DMS114 treated with DMSO at 0.1 percent for 48 hours (cell line): ENCODE data around the gene HAGH.

Experiments used
- DNase-seq: peaks from one replicate; lab custom pipeline; 2025; ENCODE audit not compliant: unreplicated experiment; lab: John Stamatoyannopoulos, UW

Gene HAGH

GRCh38 chr16:1787322-1788094 is 39.1 kb downstream of the HAGH start:
- DNase-seq = no peak

GRCh38 chr16:1787056-1787321 is 39.6 kb downstream of the HAGH start:
- no peak for DNase-seq

- DNase-seq = no peak
Measured at GRCh38 chr16:1786242-1787055, 40.2 kb downstream of the HAGH start.

- DNase-seq = no peak
Measured at GRCh38 chr16:1785846-1786170, 40.8 kb downstream of the HAGH start.

GRCh38 chr16:1784977-1785845 is 41.4 kb downstream of the HAGH start:
- no peak for DNase-seq

- DNase-seq = peak; percentile 97
Measured at GRCh38 chr16:1782408-1783264, 44.0 kb downstream of the HAGH start, which contains the start of the genes NUBP2 and SPSB3. Gene NUBP2, plus strand, starts transcription at chr16:1782960. Its CDS starts 61 bp downstream, at chr16:1783021. Gene SPSB3, minus strand, starts transcription at chr16:1782571. Its CDS starts 1,088 bp downstream, at chr16:1781483.

GRCh38 chr16:1781758-1782407 is 44.7 kb downstream of the HAGH start:
- no peak for DNase-seq

- DNase-seq = no peak
Measured at GRCh38 chr16:1781254-1781653, 45.4 kb downstream of the HAGH start.

GRCh38 chr16:1780677-1781072 is 46.0 kb downstream of the HAGH start:
- DNase-seq = no peak

GRCh38 chr16:1779741-1780676 is 46.6 kb downstream of the HAGH start:
- no peak for DNase-seq

- no peak for DNase-seq
Measured at GRCh38 chr16:1779234-1779701, 47.4 kb downstream of the HAGH start.

GRCh38 chr16:1778200-1779179 is 48.1 kb downstream of the HAGH start:
- DNase-seq = no peak

GRCh38 chr16:1777375-1778199 is 49.0 kb downstream of the HAGH start:
- DNase-seq = no peak

- no peak for DNase-seq
Measured at GRCh38 chr16:1776991-1777374, 49.6 kb downstream of the HAGH start.

GRCh38 chr16:1776672-1776955 is 50.0 kb downstream of the HAGH start:
- DNase-seq = no peak

GRCh38 chr16:1775846-1776671 is 50.6 kb downstream of the HAGH start:
- DNase-seq = no peak
